ENCODE data around the gene HDGFL2. TPM values are rescaled to one million over a fixed set of nuclear protein-coding genes. Genes with fewer than 3 reads are reported as not detected.

The HDGFL2 gene
- polyA plus RNA-seq, 1 experiment = 23.5 TPM

DNA sequence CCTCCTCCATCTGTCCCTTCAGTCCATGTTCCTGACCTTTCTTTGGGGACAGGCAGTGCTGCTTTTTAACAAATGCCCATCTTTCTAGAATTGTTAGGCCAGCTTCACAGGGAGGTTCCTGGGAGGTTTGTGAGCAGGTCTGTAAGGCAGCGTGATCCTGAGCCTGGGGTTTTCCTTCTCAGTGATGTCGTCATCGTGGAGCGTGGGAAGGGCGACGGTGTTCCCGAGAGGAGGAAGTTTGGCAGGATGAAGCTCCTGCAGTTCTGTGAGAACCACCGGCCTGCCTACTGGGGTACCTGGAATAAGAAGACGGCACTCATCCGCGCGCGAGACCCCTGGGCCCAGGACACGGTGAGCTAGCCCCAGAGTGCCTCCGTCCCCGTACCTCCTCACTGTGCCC, 42.8 kb upstream of the HDGFL2 start:
- no peaks in the 10 kb centered on the region for H3K27me3 ChIP-seq (ENCODE audit: control insufficient read depth, insufficient read depth, low read length)
- TF ChIP-seq, protein P1, sequence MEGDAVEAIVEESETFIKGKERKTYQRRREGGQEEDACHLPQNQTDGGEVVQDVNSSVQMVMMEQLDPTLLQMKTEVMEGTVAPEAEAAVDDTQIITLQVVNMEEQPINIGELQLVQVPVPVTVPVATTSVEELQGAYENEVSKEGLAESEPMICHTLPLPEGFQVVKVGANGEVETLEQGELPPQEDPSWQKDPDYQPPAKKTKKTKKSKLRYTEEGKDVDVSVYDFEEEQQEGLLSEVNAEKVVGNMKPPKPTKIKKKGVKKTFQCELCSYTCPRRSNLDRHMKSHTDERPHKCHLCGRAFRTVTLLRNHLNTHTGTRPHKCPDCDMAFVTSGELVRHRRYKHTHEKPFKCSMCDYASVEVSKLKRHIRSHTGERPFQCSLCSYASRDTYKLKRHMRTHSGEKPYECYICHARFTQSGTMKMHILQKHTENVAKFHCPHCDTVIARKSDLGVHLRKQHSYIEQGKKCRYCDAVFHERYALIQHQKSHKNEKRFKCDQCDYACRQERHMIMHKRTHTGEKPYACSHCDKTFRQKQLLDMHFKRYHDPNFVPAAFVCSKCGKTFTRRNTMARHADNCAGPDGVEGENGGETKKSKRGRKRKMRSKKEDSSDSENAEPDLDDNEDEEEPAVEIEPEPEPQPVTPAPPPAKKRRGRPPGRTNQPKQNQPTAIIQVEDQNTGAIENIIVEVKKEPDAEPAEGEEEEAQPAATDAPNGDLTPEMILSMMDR (IDR thresholded peaks at IDR 0.05; ENCODE audit: low read depth, low read length) = no peak
- H3K27ac ChIP-seq (ENCODE audit: low read depth, low read length) = peak overlapping the region; percentile 52
- CTCF ChIA-PET = interaction anchor here (1.2 kb wide), 1 partner anchor 27 kb away, joined by 3 read pairs; the partner anchor contains the start of gene CHAF1A
- no peak overlapping the region for H3K4me3 ChIP-seq (ENCODE audit: low read depth, low read length)
- POLR2A ChIA-PET = interaction anchor here (0.6 to 1.3 kb wide), 5 partner anchors 14 to 87 kb away, joined by 3 to 10 read pairs (median 5); no protein-coding TSS in a partner anchor
- peak; percentile 13 for DNase-seq (ENCODE audit: low read depth, low spot score)
- no peaks in the 10 kb centered on the region for H3K9me3 ChIP-seq (ENCODE audit: control insufficient read depth, insufficient read depth, low read length)

DNA sequence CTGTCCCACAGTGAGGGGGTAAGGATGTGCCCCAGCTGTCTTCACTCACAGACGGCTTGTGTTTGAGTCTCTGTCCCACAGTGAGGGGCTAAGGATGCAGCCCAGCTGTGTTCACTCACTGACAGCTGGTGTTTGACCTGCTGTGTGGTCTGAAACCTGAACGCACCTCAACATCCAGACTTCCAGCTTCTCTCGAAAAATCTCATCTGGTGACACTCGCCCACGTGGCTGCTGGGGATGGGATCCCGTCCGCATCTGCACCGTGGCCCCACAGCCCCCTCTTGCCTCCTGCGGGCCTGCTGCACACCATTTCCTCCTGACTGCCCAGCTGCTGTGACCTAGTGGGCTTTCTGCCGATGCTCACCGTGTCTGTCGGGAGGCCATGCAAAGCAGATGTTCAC, 42.3 kb upstream of the HDGFL2 start:
- peak; percentile 23 for DNase-seq (ENCODE audit: low read depth, low spot score)
- Histone ChIP-seq H3K27me3 (ENCODE audit: control insufficient read depth, insufficient read depth, low read length) (no peaks in the 10 kb centered on the region), H3K4me3 (ENCODE audit: low read depth, low read length) (no peak overlapping the region), H3K9me3 (ENCODE audit: control insufficient read depth, insufficient read depth, low read length) (no peaks in the 10 kb centered on the region), H3K27ac (ENCODE audit: low read depth, low read length) (peak overlapping the region; percentile 52)
- ChIA-PET CTCF (interaction anchor here (1.2 kb wide), 1 partner anchor 27 kb away, joined by 3 read pairs; the partner anchor contains the start of gene CHAF1A), POLR2A (interaction anchor here (0.6 to 1.3 kb wide), 5 partner anchors 15 to 87 kb away, joined by 3 to 10 read pairs (median 5); no protein-coding TSS in a partner anchor)
- TF ChIP-seq, protein P1 (IDR thresholded peaks at IDR 0.05; ENCODE audit: low read depth, low read length) = no peak

DNA sequence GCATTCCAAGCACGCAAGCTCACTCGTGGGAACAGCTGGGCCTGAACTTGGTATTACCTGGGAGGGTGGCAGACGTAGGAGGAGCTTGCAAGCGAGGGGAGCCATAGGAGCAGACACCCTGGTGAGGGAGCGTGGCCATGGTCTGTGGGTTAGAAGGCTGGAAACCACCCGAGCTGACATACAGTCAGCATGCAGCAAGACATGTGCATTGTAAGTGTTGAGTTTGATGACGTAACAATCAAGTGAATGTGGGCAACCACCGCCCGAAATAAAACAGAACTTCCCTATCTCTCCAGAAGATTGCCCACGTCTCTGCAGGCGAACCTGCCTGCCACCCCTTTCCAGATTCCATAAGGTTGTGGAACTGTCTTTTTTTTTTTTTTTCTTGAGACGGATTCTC, 41.3 kb upstream of the HDGFL2 start:
- CTCF ChIA-PET = no interaction called here
- TF ChIP-seq, protein P1 (IDR thresholded peaks at IDR 0.05; ENCODE audit: low read depth, low read length) = no peak
- Histone ChIP-seq H3K4me3 (ENCODE audit: low read depth, low read length) (no peak overlapping the region), H3K27me3 (ENCODE audit: control insufficient read depth, insufficient read depth, low read length) (no peaks in the 10 kb centered on the region), H3K9me3 (ENCODE audit: control insufficient read depth, insufficient read depth, low read length) (no peaks in the 10 kb centered on the region), H3K27ac (ENCODE audit: low read depth, low read length) (no peak overlapping the region)
- POLR2A ChIA-PET = no interaction called here
- no peak for DNase-seq (ENCODE audit: low read depth, low spot score)

DNA sequence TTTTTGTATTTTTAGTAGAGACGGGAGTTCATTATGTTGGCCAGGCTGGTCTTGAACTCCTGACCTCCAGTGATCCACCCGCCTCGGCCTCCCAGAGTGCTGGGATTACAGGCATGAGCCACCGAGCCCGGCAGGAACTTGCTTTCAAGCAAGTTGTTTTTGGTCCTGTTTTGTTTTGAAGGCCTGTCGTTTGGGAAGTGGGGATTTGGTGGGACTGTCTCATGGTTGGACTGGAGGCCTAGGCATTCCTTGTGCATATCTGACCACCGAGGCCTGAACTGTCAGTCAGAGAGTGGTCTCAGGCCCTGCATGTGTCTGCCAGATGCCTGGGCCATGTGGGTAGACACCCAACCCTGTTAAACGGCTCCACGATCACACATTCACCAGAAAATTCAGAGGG, 40.8 kb upstream of the HDGFL2 start:
- ChIA-PET CTCF (no interaction called here), POLR2A (no interaction called here)
- TF ChIP-seq, protein P1 (IDR thresholded peaks at IDR 0.05; ENCODE audit: low read depth, low read length) = no peak
- H3K4me3 ChIP-seq (ENCODE audit: low read depth, low read length) = no peak overlapping the region
- H3K27ac ChIP-seq (ENCODE audit: low read depth, low read length) = no peak overlapping the region
- H3K27me3 ChIP-seq (ENCODE audit: control insufficient read depth, insufficient read depth, low read length) = no peaks in the 10 kb centered on the region
- no peak for DNase-seq (ENCODE audit: low read depth, low spot score)
- no peaks in the 10 kb centered on the region for H3K9me3 ChIP-seq (ENCODE audit: control insufficient read depth, insufficient read depth, low read length)

DNA sequence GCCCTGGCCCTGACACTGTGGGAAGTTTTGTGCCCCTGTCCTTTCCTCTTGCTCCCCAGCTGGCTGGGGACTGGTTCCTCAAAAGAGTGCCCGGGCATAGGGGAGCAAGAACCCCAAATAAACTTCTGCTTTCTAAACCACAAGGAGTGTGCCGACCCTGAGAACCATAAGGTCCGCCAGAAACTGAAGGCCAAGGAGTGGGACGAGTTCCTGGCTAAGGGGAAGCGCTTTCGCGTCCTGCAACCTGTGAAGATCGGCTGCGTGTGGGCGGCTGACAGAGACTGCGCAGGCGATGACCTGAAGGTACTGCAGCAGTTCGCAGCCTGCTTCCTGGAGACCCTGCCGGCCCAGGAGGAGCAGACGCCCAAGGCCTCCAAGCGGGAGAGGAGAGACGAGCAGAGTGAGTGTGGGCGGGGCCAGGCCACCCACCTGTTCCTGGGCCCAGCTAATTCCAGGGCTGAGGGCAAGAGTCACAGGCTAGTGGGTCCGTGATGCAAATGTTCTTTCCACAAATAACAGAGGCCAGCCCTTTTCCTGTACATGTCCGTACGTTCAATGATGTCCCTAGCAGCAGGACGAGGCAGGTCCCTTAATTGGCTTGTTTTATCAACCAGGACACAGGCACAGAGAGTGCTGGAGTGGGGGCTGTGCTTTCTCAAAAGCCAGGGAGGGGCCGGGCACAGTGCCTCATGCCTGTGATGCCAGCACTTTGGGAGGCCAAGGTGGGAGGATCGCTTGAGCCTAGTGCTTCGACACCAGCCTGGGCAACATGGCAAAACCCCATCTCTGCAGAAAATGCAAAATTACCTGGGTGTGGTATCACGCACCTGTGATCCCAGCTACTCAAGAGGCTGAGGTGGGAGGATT, 40.1 kb upstream of the HDGFL2 start:
- ChIA-PET POLR2A (no interaction called here), CTCF (no interaction called here)
- no peak overlapping the region for H3K4me3 ChIP-seq (ENCODE audit: low read depth, low read length)
- TF ChIP-seq, protein P1 (IDR thresholded peaks at IDR 0.05; ENCODE audit: low read depth, low read length) = no peak
- no peaks in the 10 kb centered on the region for H3K9me3 ChIP-seq (ENCODE audit: control insufficient read depth, insufficient read depth, low read length)
- H3K27me3 ChIP-seq (ENCODE audit: control insufficient read depth, insufficient read depth, low read length) = no peaks in the 10 kb centered on the region
- no peak overlapping the region for H3K27ac ChIP-seq (ENCODE audit: low read depth, low read length)
- DNase-seq (ENCODE audit: low read depth, low spot score) = no peak

All from AG04450 (cell line).